SU-DHL-6 (cell line): ENCODE data around the gene PDHB.

Experiments
- H2AFZ ChIP-seq: fragments of 200-600 bp; sonication (generic); 2 replicates; pipeline ENCODE4 v1.6.1; 2014; ENCODE audit warnings: low read depth, mild to moderate bottlenecking, moderate library complexity, mixed read lengths, antibody characterized with exemption, low read length; ENCODE audit not compliant: severe bottlenecking
- H3F3A ChIP-seq: fragments of 200-600 bp; shearing (Covaris generic); 2 replicates; pipeline ENCODE4 v1.6.0; 2016; ENCODE audit warnings: antibody characterized with exemption, mild to moderate bottlenecking; ENCODE audit not compliant: insufficient read depth
- H3K27ac ChIP-seq: fragments of 200-600 bp; sonication (generic); 2 replicates; pipeline ENCODE4 v1.5.1; 2016; ENCODE audit warnings: low read depth, mild to moderate bottlenecking, low read length, moderate library complexity, mixed read lengths
- H3K27me3 ChIP-seq: fragments of 200-600 bp; sonication (generic), shearing (Covaris generic); 2 replicates; pipeline ENCODE4 v1.6.0; 2014; ENCODE audit warnings: mild to moderate bottlenecking, low read length
- H3K36me3 ChIP-seq: fragments of 200-600 bp; sonication (generic); 2 replicates; pipeline ENCODE4 v1.6.1; 2014; ENCODE audit warnings: mild to moderate bottlenecking, low read length, mixed read lengths
- H3K4me2 ChIP-seq: fragments of 300-600, 200-600 bp; shearing (Covaris generic), sonication (generic); 2 replicates; pipeline ENCODE4 v1.6.0; 2014; ENCODE audit warnings: low read length, low read depth, mild to moderate bottlenecking; ENCODE audit not compliant: poor library complexity, severe bottlenecking
- H3K4me3 ChIP-seq: fragments of 200-600 bp; sonication (generic); 2 replicates; pipeline ENCODE4 v1.5.1; 2014; ENCODE audit warnings: antibody characterized with exemption, low read length, mild to moderate bottlenecking, mixed read lengths; ENCODE audit not compliant: insufficient read depth, poor library complexity, severe bottlenecking
- H3K79me2 ChIP-seq: fragments of 200-600 bp; sonication (generic); 2 replicates; pipeline ENCODE4 v1.6.1; 2014; ENCODE audit warnings: mild to moderate bottlenecking, low read length, moderate library complexity; ENCODE audit not compliant: insufficient read depth
- H3K9ac ChIP-seq: fragments of 200-600 bp; sonication (generic); 2 replicates; pipeline ENCODE4 v1.7.0; 2014; ENCODE audit warnings: mild to moderate bottlenecking, low read length
- H3K9me2 ChIP-seq: fragments of 200-600 bp; sonication (generic); replicated peaks from 2 replicates; pipeline ENCODE4 v1.6.1; 2014; ENCODE audit warnings: low read length; ENCODE audit not compliant: insufficient read depth
- H3K9me3 ChIP-seq: fragments of 200-600 bp; sonication (generic); 2 replicates; pipeline ENCODE4 v1.6.1; 2014; ENCODE audit warnings: low read length, mixed read lengths; ENCODE audit not compliant: insufficient read depth
- H4K20me1 ChIP-seq: fragments of 200-600 bp; sonication (generic); 2 replicates; pipeline ENCODE4 v1.6.1; 2014; ENCODE audit warnings: low read depth, mild to moderate bottlenecking, antibody characterized with exemption, low read length, moderate library complexity, mixed read lengths
- EZH2phosphoT487 ChIP-seq: fragments of 200-600 bp; sonication (generic), shearing (Covaris generic); conservative IDR thresholded peaks from 2 replicates; pipeline ENCODE4 v1.6.1; 2018; ENCODE audit warnings: mild to moderate bottlenecking, antibody characterized with exemption, low read length, moderate library complexity, mixed read lengths
- TF ChIP-seq, protein P1 (sequence below): fragments of 200-600 bp; sonication (generic); IDR thresholded peaks from one replicate; pipeline ENCODE4 v1.5.1; 2017; ENCODE audit warnings: antibody characterized with exemption, mild to moderate bottlenecking, low read length, moderate library complexity; ENCODE audit not compliant: insufficient read depth, poor library complexity, severe bottlenecking

Gene PDHB

DNA sequence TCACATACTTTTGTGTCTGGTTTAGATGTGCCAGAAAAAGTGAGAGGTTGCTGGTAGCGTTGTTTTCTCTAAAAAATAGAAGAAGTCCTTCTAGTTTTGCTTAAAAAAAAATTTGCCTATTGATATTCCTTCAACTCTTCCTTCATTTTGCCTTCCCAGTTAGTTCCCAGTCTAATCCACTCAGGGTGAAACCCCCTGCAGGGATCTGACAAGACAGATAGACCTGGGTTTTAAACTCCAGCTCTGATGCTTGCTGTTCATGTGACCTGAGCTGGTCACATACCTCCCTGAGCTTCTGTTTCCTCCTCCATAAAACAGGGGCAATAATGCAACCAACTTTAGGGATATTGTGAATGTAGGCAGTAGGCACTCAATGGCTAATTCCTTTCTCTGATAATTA lies 39.6 kb upstream of the PDHB start:
- H3K9ac ChIP-seq, result no peak overlapping the region
- H3K27ac ChIP-seq, result no peak overlapping the region
- H3K9me2 ChIP-seq, result no peaks in the 10 kb centered on the region
- no peak overlapping the region for H3K4me3 ChIP-seq
- no peaks in the 10 kb centered on the region for H3K36me3 ChIP-seq
- H3K9me3 ChIP-seq, result no peaks in the 10 kb centered on the region
- H2AFZ ChIP-seq, result no peak overlapping the region
- no peaks in the 10 kb centered on the region for H3F3A ChIP-seq
- H3K79me2 ChIP-seq, result no peaks in the 10 kb centered on the region
- H3K4me2 ChIP-seq, result no peak overlapping the region
- no peaks in the 10 kb centered on the region for H3K27me3 ChIP-seq
- no peak for TF ChIP-seq EZH2phosphoT487
- TF ChIP-seq, protein P1, sequence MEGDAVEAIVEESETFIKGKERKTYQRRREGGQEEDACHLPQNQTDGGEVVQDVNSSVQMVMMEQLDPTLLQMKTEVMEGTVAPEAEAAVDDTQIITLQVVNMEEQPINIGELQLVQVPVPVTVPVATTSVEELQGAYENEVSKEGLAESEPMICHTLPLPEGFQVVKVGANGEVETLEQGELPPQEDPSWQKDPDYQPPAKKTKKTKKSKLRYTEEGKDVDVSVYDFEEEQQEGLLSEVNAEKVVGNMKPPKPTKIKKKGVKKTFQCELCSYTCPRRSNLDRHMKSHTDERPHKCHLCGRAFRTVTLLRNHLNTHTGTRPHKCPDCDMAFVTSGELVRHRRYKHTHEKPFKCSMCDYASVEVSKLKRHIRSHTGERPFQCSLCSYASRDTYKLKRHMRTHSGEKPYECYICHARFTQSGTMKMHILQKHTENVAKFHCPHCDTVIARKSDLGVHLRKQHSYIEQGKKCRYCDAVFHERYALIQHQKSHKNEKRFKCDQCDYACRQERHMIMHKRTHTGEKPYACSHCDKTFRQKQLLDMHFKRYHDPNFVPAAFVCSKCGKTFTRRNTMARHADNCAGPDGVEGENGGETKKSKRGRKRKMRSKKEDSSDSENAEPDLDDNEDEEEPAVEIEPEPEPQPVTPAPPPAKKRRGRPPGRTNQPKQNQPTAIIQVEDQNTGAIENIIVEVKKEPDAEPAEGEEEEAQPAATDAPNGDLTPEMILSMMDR, result no peak
- H4K20me1 ChIP-seq, result no peaks in the 10 kb centered on the region

DNA sequence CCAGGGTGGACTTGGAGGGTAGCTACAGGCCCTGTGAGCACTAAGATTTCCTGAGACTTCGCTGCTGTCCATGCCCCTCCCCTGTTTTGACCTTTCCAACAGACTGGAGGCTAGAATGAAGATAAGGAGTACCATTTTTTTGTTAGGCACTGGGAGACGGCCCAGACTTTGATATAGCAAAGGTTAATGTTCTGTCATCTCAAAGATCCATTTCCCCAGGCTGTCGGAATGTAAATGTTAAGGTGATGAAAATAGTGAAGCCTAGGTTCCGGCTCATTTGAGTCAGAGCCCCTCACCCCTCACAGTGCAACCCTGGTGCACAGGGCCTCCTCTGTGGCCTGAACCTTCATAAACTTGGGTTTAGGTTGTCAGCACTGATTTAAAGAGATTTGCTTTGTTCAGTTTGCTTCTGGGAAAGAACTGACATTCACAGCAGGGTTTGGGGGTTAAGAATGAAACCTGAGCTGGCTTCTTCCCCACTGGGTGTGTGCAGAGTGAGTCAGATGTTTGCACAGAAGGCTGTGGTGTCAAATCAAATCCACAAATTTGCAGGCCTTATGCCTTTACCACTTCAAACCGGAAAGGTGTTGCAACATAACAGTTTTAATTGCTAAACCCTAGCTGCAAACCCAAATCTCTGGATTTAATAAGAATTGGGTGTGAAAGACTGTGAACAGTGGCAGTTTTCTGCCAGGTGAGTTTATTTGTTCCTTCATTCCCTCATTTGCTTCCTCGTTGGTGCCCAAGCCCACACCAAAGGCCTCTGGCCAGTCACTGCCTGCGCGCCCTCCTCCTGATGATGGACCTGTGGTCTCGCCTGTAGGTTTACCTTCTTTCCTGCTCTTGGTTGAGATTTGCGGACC lies 37.6 kb upstream of the PDHB start:
- no peak overlapping the region for H2AFZ ChIP-seq
- H3K4me2 ChIP-seq, result no peak overlapping the region
- H3K9ac ChIP-seq, result no peak overlapping the region
- no peak overlapping the region for H3K27ac ChIP-seq
- H3K9me2 ChIP-seq, result no peaks in the 10 kb centered on the region
- H4K20me1 ChIP-seq, result no peaks in the 10 kb centered on the region
- H3F3A ChIP-seq, result no peaks in the 10 kb centered on the region
- no peaks in the 10 kb centered on the region for H3K36me3 ChIP-seq
- H3K9me3 ChIP-seq, result no peaks in the 10 kb centered on the region
- H3K4me3 ChIP-seq, result no peak overlapping the region
- H3K79me2 ChIP-seq, result no peaks in the 10 kb centered on the region
- TF ChIP-seq, protein P1, result no peak
- no peak for TF ChIP-seq EZH2phosphoT487
- H3K27me3 ChIP-seq, result no peaks in the 10 kb centered on the region

DNA sequence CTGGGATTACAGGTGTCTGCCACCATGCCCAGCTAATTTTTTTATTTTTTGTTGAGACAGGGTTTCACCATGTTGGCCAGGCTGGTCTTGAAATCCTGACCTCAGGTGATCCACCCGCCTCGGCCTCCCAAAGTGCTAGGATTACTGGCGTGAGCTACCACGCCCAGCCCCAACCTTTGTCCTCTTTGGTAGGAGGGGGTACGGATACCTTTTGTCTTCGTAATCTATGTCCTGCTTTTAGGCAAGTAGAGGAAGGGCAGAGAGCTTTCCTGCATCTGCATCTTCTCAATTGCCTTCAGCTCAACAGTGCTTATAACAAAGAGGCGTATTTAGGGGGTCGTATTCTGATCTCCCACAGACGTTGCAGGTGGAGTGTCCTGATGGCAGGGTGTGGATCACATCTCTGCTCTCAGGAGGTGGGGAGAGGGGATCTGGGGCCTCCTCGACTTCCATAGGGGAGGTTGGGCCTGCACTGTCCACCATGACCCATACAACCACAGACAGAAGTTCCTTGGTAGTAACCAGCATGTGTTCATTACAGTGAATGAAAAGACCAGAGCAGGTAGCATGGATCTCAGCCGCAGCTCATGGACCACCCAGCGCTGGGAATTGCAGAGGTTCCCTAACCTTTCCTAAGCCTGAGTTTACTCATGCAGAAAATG lies 36.9 kb upstream of the PDHB start:
- H4K20me1 ChIP-seq, result no peaks in the 10 kb centered on the region
- H3K36me3 ChIP-seq, result no peaks in the 10 kb centered on the region
- no peak overlapping the region for H2AFZ ChIP-seq
- no peaks in the 10 kb centered on the region for H3K79me2 ChIP-seq
- H3K9me3 ChIP-seq, result no peaks in the 10 kb centered on the region
- no peak overlapping the region for H3K9ac ChIP-seq
- H3K27me3 ChIP-seq, result no peaks in the 10 kb centered on the region
- no peak overlapping the region for H3K4me2 ChIP-seq
- TF ChIP-seq EZH2phosphoT487, result no peak
- TF ChIP-seq, protein P1, result no peak
- H3K9me2 ChIP-seq, result no peaks in the 10 kb centered on the region
- H3F3A ChIP-seq, result no peaks in the 10 kb centered on the region
- no peak overlapping the region for H3K4me3 ChIP-seq
- no peak overlapping the region for H3K27ac ChIP-seq
